Loucy (cell line): ENCODE measurements around the gene HUWE1.

Source experiments
- CTCF ChIP-seq: fragments of 200-600 bp; sonication (generic); conservative IDR thresholded peaks from 2 replicates; pipeline ENCODE4 v1.5.1; 2014; ENCODE audit warnings: mild to moderate bottlenecking, antibody characterized with exemption, low read length
- EZH2phosphoT487 ChIP-seq: fragments of 200-600 bp; IDR thresholded peaks from 2 replicates; pipeline ENCODE4 v1.6.1; 2018; ENCODE audit warnings: antibody characterized with exemption, mild to moderate bottlenecking, moderate library complexity, borderline replicate concordance

- TF ChIP-seq CTCF (no peak), EZH2phosphoT487 (no peak)
Observed at GRCh38 chrX:53654376-53654775, 32.1 kb downstream of the HUWE1 start.
